NCI-H128 (cell line): Measurements from ENCODE around the gene YPEL1.

Experiments used
- DNase-seq: peaks from one replicate; lab custom pipeline; 2025; ENCODE audit not compliant: unreplicated experiment; lab: John Stamatoyannopoulos, UW

YPEL1 gene

GRCh38 chr22:21735200-21736083 is at the start of gene YPEL1:
YPEL1 (minus strand) TSS chr22:21735794; CDS start chr22:21710744, 25,050 bp downstream.
- DNase-seq: peak; percentile 71

- no peak for DNase-seq
Measured at GRCh38 chr22:21780259-21780658, 44.7 kb upstream of the YPEL1 start.

- DNase-seq: no peak
Measured at GRCh38 chr22:21779444-21779843, 43.9 kb upstream of the YPEL1 start.

- no peak for DNase-seq
Measured at GRCh38 chr22:21778705-21779363, 43.2 kb upstream of the YPEL1 start.

GRCh38 chr22:21771631-21771976 is 36.0 kb upstream of the YPEL1 start:
- no peak for DNase-seq

GRCh38 chr22:21768435-21768834 is 32.8 kb upstream of the YPEL1 start:
- DNase-seq: no peak

GRCh38 chr22:21766691-21767462 is 31.3 kb upstream of the YPEL1 start:
- DNase-seq: no peak

- DNase-seq: no peak
Measured at GRCh38 chr22:21765909-21766529, 30.4 kb upstream of the YPEL1 start.

- no peak for DNase-seq
Measured at GRCh38 chr22:21764038-21764804, 28.6 kb upstream of the YPEL1 start.

GRCh38 chr22:21762712-21763581 is 27.4 kb upstream of the YPEL1 start:
- no peak for DNase-seq

GRCh38 chr22:21761994-21762680 is 26.5 kb upstream of the YPEL1 start:
- DNase-seq: no peak

- no peak for DNase-seq
Measured at GRCh38 chr22:21761086-21761485, 25.5 kb upstream of the YPEL1 start.

GRCh38 chr22:21760640-21761039 is 25.0 kb upstream of the YPEL1 start:
- DNase-seq: no peak

GRCh38 chr22:21759646-21760376 is 24.2 kb upstream of the YPEL1 start:
- DNase-seq: no peak

GRCh38 chr22:21759093-21759492 is 23.5 kb upstream of the YPEL1 start:
- no peak for DNase-seq

GRCh38 chr22:21758091-21758864 is 22.7 kb upstream of the YPEL1 start:
- no peak for DNase-seq

GRCh38 chr22:21755851-21756284 is 20.3 kb upstream of the YPEL1 start:
- no peak for DNase-seq
